GM13976 (cell line): ENCODE measurements around the gene LAD1.

Experiments
- DNase-seq: peaks from one replicate; pipeline ENCODE4 v3.0.0; 2012; ENCODE audit warnings: low spot score
- CTCF ChIP-seq: IDR thresholded peaks from 2 replicates; pipeline ENCODE4 v1.5.1; 2012; ENCODE audit warnings: borderline replicate concordance, mild to moderate bottlenecking; ENCODE audit not compliant: insufficient read depth; ENCODE audit errors: extremely low read depth, missing control alignments, control extremely low read depth
- in situ Hi-C: fragments of 300-500 bp; cut with MboI; formaldehyde crosslinking; loops from one replicate; pipeline ENCODE4 v1.12.0; 2022; ENCODE audit warnings: low sequenced_read_pairs, mixed read lengths, inconsistent platforms; ENCODE audit not compliant: unreplicated experiment

Gene LAD1

GRCh38 chr1:201377611-201378092 lies 21.5 kb downstream of the LAD1 start, which contains the start of gene TNNT2:
TNNT2 (minus strand) TSS chr1:201377680; CDS start chr1:201373254, 4,426 bp downstream.
- no peak for TF ChIP-seq CTCF
- in situ Hi-C loops = no loop called here
- no peak for DNase-seq

- peak; percentile 75 for DNase-seq
- peak; percentile 9 for TF ChIP-seq CTCF
- in situ Hi-C loops = no loop called here
These were observed 22.4 kb downstream of the LAD1 start for GRCh38 chr1:201376464-201377374.

- DNase-seq = no peak
- TF ChIP-seq CTCF = no peak
- in situ Hi-C loops = no loop called here
These were observed 23.0 kb downstream of the LAD1 start for GRCh38 chr1:201376107-201376463.

- in situ Hi-C loops = no loop called here
- TF ChIP-seq CTCF = no peak
- DNase-seq = no peak
These were observed 24.0 kb downstream of the LAD1 start for GRCh38 chr1:201375169-201375568.

GRCh38 chr1:201374364-201374763 lies 24.8 kb downstream of the LAD1 start:
- DNase-seq = no peak
- TF ChIP-seq CTCF = no peak
- in situ Hi-C loops = no loop called here

- TF ChIP-seq CTCF = no peak
- DNase-seq = no peak
- in situ Hi-C loops = no loop called here
These were observed 27.3 kb downstream of the LAD1 start for GRCh38 chr1:201371792-201372191.
